GM18526 (cell line): Measurements from ENCODE around the gene MINDY4.

ENCODE experiments used
- POLR2A ChIP-seq: IDR thresholded peaks from 3 replicates; pipeline ENCODE4 v1.6.1; 2011; ENCODE audit not compliant: insufficient read length; ENCODE audit errors: extremely low read depth

Gene MINDY4

GRCh38 chr7:30912021-30912730 lies 141.0 kb downstream of the MINDY4 start:
- TF ChIP-seq POLR2A = no peak

GRCh38 chr7:30912731-30912985 lies 141.4 kb downstream of the MINDY4 start:
- no peak for TF ChIP-seq POLR2A

GRCh38 chr7:30912986-30913811 lies 142.0 kb downstream of the MINDY4 start:
- no peak for TF ChIP-seq POLR2A

GRCh38 chr7:30913821-30914515 lies 142.8 kb downstream of the MINDY4 start:
- no peak for TF ChIP-seq POLR2A

- TF ChIP-seq POLR2A = no peak
Observed at GRCh38 chr7:30914596-30914995, 143.4 kb downstream of the MINDY4 start.

- TF ChIP-seq POLR2A = no peak
Observed at GRCh38 chr7:30915005-30915601, 143.9 kb downstream of the MINDY4 start.

GRCh38 chr7:30915751-30916150 lies 144.5 kb downstream of the MINDY4 start:
- TF ChIP-seq POLR2A = no peak

GRCh38 chr7:30916255-30916654 lies 145.0 kb downstream of the MINDY4 start:
- TF ChIP-seq POLR2A = no peak

- no peak for TF ChIP-seq POLR2A
Observed at GRCh38 chr7:30916767-30917166, 145.6 kb downstream of the MINDY4 start.

GRCh38 chr7:30917216-30917893 lies 146.1 kb downstream of the MINDY4 start:
- TF ChIP-seq POLR2A = no peak

- no peak for TF ChIP-seq POLR2A
Observed at GRCh38 chr7:30918676-30919075, 147.5 kb downstream of the MINDY4 start.

- TF ChIP-seq POLR2A = no peak
Observed at GRCh38 chr7:30920021-30920583, 148.9 kb downstream of the MINDY4 start.

- no peak for TF ChIP-seq POLR2A
Observed at GRCh38 chr7:30920584-30921539, 149.6 kb downstream of the MINDY4 start.

- no peak for TF ChIP-seq POLR2A
Observed at GRCh38 chr7:30921540-30922401, 150.6 kb downstream of the MINDY4 start.
